Measurements from ENCODE around the gene PLXDC1.

The PLXDC1 gene

GRCh38 chr17:39153599-39154051, 2.2 kb upstream of the PLXDC1 start:
- TF ChIP-seq EZH2 (optimal IDR thresholded peaks at IDR 0.05; ENCODE audit: low read depth, low read length) (no peak), CTCF (IDR thresholded peaks at IDR 0.05; ENCODE audit: low read length) (no peak), EZH2phosphoT487 (IDR thresholded peaks at IDR 0.05; ENCODE audit: low read length) (no peak)
- H3K27ac ChIP-seq (ENCODE audit: low read length): peak overlapping the region; percentile 73; the same call in 1 of the 2 replicates

GRCh38 chr17:39151943-39152818, 744 bp upstream of the PLXDC1 start:
- Histone ChIP-seq H3K27ac (ENCODE audit: low read length) (no peak overlapping the region), H2AFZ (ENCODE audit: low read length) (peak overlapping the region; percentile 89; the same call in 1 of the 2 replicates), H3K27me3 (replicated peaks; ENCODE audit: insufficient read depth, low read length) (peaks cover 32% of the 10 kb centered on the region), H3K36me3 (replicated peaks; ENCODE audit: insufficient read depth, low read length) (no peaks in the 10 kb centered on the region), H4K20me1 (ENCODE audit: insufficient read depth, low read length) (no peaks in the 10 kb centered on the region), H3K9ac (ENCODE audit: low read length) (no peak overlapping the region; the same call in 1 of the 2 replicates), H3K4me3 (ENCODE audit: low read length) (peak overlapping the region; percentile 95), H3K9me2 (replicated peaks; ENCODE audit: insufficient read depth, low read length) (no peaks in the 10 kb centered on the region), H3K4me1 (ENCODE audit: low read length) (peaks cover 6% of the 10 kb centered on the region), H3K4me2 (ENCODE audit: low read depth, low read length) (peak overlapping the region; percentile 94), H3K79me2 (ENCODE audit: low read length) (no peaks in the 10 kb centered on the region), H3F3A (ENCODE audit: insufficient read depth, low read length) (peaks cover 15% of the 10 kb centered on the region), H3K9me3 (replicated peaks; ENCODE audit: insufficient read depth, low read length) (no peaks in the 10 kb centered on the region)
- DNase-seq: no peak
- TF ChIP-seq CTCF (IDR thresholded peaks at IDR 0.05; ENCODE audit: low read length) (no peak), EZH2 (optimal IDR thresholded peaks at IDR 0.05; ENCODE audit: low read depth, low read length) (no peak), EZH2phosphoT487 (IDR thresholded peaks at IDR 0.05; ENCODE audit: low read length) (no peak)

More at GRCh38 chr17:39153599-39154051, 2.2 kb upstream of the PLXDC1 start:
- Histone ChIP-seq H2AFZ (ENCODE audit: low read length) (peak overlapping the region; percentile 93), H3K4me1 (ENCODE audit: low read length) (peaks cover 6% of the 10 kb centered on the region), H3K9me3 (replicated peaks; ENCODE audit: insufficient read depth, low read length) (no peaks in the 10 kb centered on the region), H3K4me3 (ENCODE audit: low read length) (peak overlapping the region; percentile 95), H4K20me1 (ENCODE audit: insufficient read depth, low read length) (no peaks in the 10 kb centered on the region), H3K79me2 (ENCODE audit: low read length) (no peaks in the 10 kb centered on the region), H3K9ac (ENCODE audit: low read length) (peak overlapping the region; percentile 83), H3K4me2 (ENCODE audit: low read depth, low read length) (peak overlapping the region; percentile 94), H3K9me2 (replicated peaks; ENCODE audit: insufficient read depth, low read length) (no peaks in the 10 kb centered on the region), H3K27me3 (replicated peaks; ENCODE audit: insufficient read depth, low read length) (peaks cover 33% of the 10 kb centered on the region), H3F3A (ENCODE audit: insufficient read depth, low read length) (peaks cover 15% of the 10 kb centered on the region), H3K36me3 (replicated peaks; ENCODE audit: insufficient read depth, low read length) (no peaks in the 10 kb centered on the region)
- DNase-seq: peak; percentile 85

GRCh38 chr17:39150795-39151149, 665 bp downstream of the PLXDC1 start:
- Histone ChIP-seq H3K27me3 (replicated peaks; ENCODE audit: insufficient read depth, low read length) (peaks cover 22% of the 10 kb centered on the region), H3K79me2 (ENCODE audit: low read length) (no peaks in the 10 kb centered on the region), H4K20me1 (ENCODE audit: insufficient read depth, low read length) (no peaks in the 10 kb centered on the region), H3K4me1 (ENCODE audit: low read length) (peaks cover 6% of the 10 kb centered on the region), H3K4me3 (ENCODE audit: low read length) (no peak overlapping the region), H3K4me2 (ENCODE audit: low read depth, low read length) (no peak overlapping the region), H3F3A (ENCODE audit: insufficient read depth, low read length) (peaks cover 15% of the 10 kb centered on the region), H3K9me2 (replicated peaks; ENCODE audit: insufficient read depth, low read length) (no peaks in the 10 kb centered on the region), H3K36me3 (replicated peaks; ENCODE audit: insufficient read depth, low read length) (no peaks in the 10 kb centered on the region), H3K27ac (ENCODE audit: low read length) (no peak overlapping the region), H2AFZ (ENCODE audit: low read length) (no peak overlapping the region), H3K9ac (ENCODE audit: low read length) (no peak overlapping the region), H3K9me3 (replicated peaks; ENCODE audit: insufficient read depth, low read length) (no peaks in the 10 kb centered on the region)
- TF ChIP-seq EZH2 (optimal IDR thresholded peaks at IDR 0.05; ENCODE audit: low read depth, low read length): no peak
- TF ChIP-seq CTCF (IDR thresholded peaks at IDR 0.05; ENCODE audit: low read length): no peak
- no peak for TF ChIP-seq EZH2phosphoT487 (IDR thresholded peaks at IDR 0.05; ENCODE audit: low read length)
- no peak for DNase-seq
